Measurements from ENCODE around the gene GSAP.

The GSAP gene

GRCh38 chr7:77438131-77438530 lies 22.0 kb upstream of the GSAP start:
- no peak for DNase-seq

GRCh38 chr7:77434570-77435275 lies 18.6 kb upstream of the GSAP start:
- no peak for DNase-seq

GRCh38 chr7:77433901-77434300 lies 17.8 kb upstream of the GSAP start:
- DNase-seq = no peak

- no peak for DNase-seq
Observed at GRCh38 chr7:77430927-77431326, 14.8 kb upstream of the GSAP start.

- DNase-seq = no peak
Observed at GRCh38 chr7:77428777-77429231, 12.7 kb upstream of the GSAP start.

- no peak for DNase-seq
Observed at GRCh38 chr7:77427996-77428603, 12.0 kb upstream of the GSAP start.

- DNase-seq = no peak
Observed at GRCh38 chr7:77426521-77427051, 10.4 kb upstream of the GSAP start.

GRCh38 chr7:77426052-77426404 lies 9.9 kb upstream of the GSAP start:
- DNase-seq = no peak

- peak in 1 of 56 donors; percentile 6 for DNase-seq
Observed at GRCh38 chr7:77425101-77426051, 9.2 kb upstream of the GSAP start.

- no peak for DNase-seq
Observed at GRCh38 chr7:77422500-77422899, 6.4 kb upstream of the GSAP start.

- no peak for DNase-seq
Observed at GRCh38 chr7:77420986-77421672, 5.0 kb upstream of the GSAP start.

- DNase-seq = no peak
Observed at GRCh38 chr7:77420438-77420837, 4.3 kb upstream of the GSAP start.

- DNase-seq = no peak
Observed at GRCh38 chr7:77419102-77419501, 3.0 kb upstream of the GSAP start.

GRCh38 chr7:77417801-77418200 lies 1.7 kb upstream of the GSAP start:
- DNase-seq = no peak

GRCh38 chr7:77416621-77417371 lies 647 bp upstream of the GSAP start:
- DNase-seq = peak in 8 of 56 donors; percentile 38 to 76 (median 50)

GRCh38 chr7:77415476-77415822 lies 700 bp downstream of the GSAP start:
- peak in 7 of 56 donors; percentile 8 to 47 (median 41) for DNase-seq

- DNase-seq = no peak
Observed at GRCh38 chr7:77413861-77414424, 2.2 kb downstream of the GSAP start.

- no peak for DNase-seq
Observed at GRCh38 chr7:77413128-77413527, 3.0 kb downstream of the GSAP start.

- no peak for DNase-seq
Observed at GRCh38 chr7:77409739-77410547, 6.2 kb downstream of the GSAP start.

Data from nucleus accumbens (tissue), 56 donors.